Measurements from ENCODE around the gene ZMAT3. TPM values are rescaled to one million over a fixed set of nuclear protein-coding genes. Genes with fewer than 3 reads are reported as not detected.
"Not testable (repeated sequence)": the region's sequence is repeated elsewhere in the genome, so short reads cannot be mapped to it uniquely, and the experiment has no call there.

The ZMAT3 gene
- total RNA-seq, 1 donor from 2014 or later = 35.0 TPM

DNA sequence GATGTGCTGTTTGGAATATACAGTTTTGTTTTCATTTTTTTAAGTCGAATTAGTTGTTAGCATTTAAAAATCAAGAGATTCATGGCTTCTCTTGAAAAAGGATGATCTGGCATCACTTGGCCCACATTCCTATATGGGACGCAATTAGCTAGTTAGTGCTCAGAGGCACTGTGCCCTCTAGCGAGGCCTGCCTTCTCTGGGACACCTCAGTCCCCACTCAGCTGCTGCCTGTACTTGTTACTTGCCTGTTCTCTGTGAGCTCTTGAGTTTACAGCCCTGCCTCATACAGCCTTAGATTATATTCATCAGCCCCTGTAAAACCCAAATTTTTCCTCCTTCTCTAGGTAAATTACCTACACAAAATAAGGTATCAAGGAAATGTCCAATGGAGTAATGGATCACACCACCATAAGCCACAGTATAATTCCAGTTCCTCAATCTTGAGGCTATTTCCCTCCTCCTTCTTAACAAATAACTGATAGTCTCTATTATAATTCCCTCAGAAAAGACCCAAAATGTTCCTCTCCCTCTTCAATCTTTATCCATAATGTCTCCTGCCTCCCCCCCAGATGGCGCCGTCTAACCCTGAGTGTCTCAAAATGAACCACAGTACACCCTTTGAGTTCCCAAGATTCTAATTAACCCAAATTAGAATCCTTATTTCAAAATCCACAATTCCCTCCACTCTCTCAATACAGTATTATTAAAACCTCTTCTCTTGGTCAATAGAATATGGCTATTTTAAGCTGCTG, 2.7 kb downstream of the ZMAT3 start:
- DNase-seq (ENCODE audit: low read depth, low spot score) = no peak

DNA sequence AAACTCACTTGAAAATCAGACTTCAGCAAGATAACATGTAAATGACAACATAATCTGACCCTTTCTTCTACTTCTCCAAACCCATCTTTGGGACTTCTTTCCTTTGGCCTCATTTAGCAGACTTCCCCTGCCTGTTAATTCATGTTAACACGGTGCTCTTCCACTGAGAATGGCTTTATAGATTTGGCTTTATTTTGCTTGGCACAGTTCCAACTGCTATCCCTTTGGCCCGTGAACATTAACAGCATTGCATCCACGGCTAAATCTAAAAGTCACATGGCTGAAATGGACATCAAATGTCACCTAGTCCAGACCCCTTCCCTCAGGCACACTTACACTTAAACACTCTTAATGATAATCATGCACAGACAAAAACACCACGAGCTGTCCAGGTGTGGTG, 3.8 kb downstream of the ZMAT3 start:
- DNase-seq (ENCODE audit: low read depth, low spot score) = no peak

GRCh38 chr3:179067291-179067690, 4.3 kb downstream of the ZMAT3 start:
- no peak for DNase-seq (ENCODE audit: low read depth, low spot score)

DNA sequence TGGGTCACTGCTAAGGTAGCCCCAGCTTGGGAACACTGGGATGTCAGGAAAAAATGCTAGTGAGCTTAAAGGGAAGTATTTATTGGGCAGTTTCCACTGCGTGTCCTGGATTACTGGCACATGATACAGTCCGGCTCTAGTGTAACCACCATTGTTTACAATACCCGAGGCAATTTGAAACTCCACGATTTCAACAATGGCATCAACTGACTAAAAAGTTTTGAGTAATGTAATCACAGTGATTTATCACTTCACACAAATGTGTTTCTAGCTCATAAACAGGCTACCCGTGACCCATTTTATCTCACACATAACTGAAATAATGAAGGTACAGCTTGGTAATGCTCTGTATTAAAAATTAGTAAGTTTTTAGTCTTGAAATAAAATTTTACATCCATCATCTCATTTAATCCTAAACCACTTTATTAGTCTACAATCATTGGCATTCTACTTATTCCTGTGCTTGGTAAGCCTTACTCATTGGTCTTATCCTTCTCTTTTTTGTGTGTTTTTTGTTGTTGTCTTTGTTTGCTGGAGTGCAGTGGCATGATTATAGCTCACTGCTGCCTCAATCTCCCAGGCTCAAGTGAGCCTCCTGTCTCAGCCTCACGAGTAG, 7.6 kb downstream of the ZMAT3 start:
- no peak for DNase-seq (ENCODE audit: low read depth, low spot score)

GRCh38 chr3:179056326-179056725, 15.3 kb downstream of the ZMAT3 start:
- no peak for DNase-seq (ENCODE audit: low read depth, low spot score)

GRCh38 chr3:179054565-179054964, 17.0 kb downstream of the ZMAT3 start:
- not testable (repeated sequence) for DNase-seq (ENCODE audit: low read depth, low spot score)

DNA sequence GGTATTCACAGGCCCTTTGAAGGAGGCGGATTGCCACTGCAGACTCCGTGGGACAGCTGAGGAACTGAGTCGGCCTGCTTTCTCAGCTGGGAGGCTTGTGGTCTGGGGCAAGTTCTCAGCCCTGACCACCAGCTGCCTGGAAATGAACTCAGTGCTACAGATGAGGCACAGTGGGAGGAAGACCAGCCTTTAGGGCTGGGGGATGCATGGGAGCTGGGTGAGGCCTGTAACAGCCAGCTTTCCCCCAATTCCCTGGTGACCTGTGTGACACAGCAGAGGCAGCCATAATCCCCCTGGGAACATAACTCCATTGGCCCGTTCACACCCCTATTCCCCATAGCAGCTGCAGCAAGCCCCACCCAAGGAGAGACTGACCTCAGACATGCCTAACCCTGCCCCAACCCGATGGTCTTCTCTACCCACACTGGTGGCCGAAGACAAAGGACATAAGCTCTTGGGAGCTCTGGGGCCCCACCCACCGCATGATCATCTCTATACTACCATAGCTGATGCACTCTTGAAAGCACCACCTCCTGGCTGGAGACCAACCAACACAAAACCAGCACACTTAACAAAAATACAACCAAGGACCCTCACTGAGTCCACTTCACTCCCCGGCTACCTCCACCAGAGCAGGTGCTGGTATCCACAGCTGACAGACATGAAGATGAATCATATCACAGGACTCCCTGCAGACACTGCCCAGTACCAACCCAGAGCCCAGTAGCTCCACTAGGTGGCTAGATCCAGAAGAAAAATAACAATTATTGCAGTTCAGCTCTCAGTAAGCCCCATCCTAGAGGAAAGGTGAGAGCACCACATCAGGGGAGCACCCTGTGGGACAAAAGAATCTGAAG, 24.9 kb downstream of the ZMAT3 start:
- no peak for DNase-seq (ENCODE audit: low read depth, low spot score)

- no peak for DNase-seq (ENCODE audit: low read depth, low spot score)
Observed at GRCh38 chr3:179045719-179046402, 25.7 kb downstream of the ZMAT3 start.

- not testable (repeated sequence) for DNase-seq (ENCODE audit: low read depth, low spot score)
Observed at GRCh38 chr3:179038899-179039251, 32.7 kb downstream of the ZMAT3 start.

DNA sequence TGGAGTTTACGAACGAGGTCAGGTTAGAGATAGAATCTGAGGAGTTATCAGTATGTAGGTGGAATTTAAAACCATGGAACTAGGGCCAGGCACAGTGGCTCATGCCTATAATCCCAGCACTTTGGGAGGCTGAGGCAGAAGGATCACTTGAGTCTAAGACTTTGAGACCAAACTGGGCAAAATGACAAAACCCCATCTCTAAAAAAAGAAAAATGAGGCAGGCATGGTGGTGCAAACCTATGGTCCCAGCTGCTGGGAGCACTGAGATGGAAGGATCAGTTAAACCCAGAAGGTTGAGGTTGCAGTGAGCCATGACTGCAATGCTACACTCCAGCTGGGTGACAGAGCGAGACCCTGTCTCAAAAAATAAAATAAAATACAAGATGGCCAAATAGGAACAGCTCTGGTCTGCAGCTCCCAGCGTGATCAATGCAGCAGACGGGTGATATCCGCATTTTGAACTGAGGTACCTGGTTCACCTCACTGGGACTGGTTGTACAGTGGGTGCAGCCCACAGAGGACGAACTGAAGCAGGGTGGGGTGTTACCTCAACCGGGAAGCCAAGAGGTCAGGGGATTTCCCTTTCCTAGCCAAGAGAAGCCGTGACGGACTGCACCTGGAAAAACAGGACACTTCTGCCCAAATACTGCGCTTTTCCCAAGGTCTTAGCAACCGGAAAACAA, 33.3 kb downstream of the ZMAT3 start:
- DNase-seq (ENCODE audit: low read depth, low spot score) = no peak

DNA sequence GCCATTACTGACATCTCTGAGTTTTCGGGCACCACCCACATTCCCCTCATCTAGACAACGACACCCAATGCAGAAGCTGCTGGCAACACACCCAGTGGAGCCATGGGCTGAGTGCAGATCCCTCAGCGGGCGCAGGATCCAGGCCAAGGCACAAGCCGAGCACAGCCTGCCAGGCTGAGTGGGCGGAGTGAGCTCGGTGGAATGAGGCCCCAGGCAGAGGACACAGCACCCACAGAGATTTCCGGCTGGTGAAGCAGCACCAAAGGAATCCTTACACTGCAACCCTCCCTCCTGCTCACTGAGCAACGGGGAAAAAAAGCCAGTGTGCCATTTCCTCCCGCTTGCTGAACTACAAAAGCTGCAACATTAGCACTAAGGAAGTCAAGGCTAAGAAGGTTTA, 34.3 kb downstream of the ZMAT3 start:
- DNase-seq (ENCODE audit: low read depth, low spot score) = no peak

- no peak for DNase-seq (ENCODE audit: low read depth, low spot score)
Observed at GRCh38 chr3:179036626-179037300, 34.8 kb downstream of the ZMAT3 start.

GRCh38 chr3:179036226-179036625, 35.4 kb downstream of the ZMAT3 start:
- DNase-seq (ENCODE audit: low read depth, low spot score) = no peak

- DNase-seq (ENCODE audit: low read depth, low spot score) = no peak
Observed at GRCh38 chr3:179035232-179035631, 36.4 kb downstream of the ZMAT3 start.

- DNase-seq (ENCODE audit: low read depth, low spot score) = not testable (repeated sequence)
Observed at GRCh38 chr3:179033304-179033657, 38.3 kb downstream of the ZMAT3 start.

- DNase-seq (ENCODE audit: low read depth, low spot score) = not testable (repeated sequence)
Observed at GRCh38 chr3:179032454-179033303, 38.9 kb downstream of the ZMAT3 start.

DNA sequence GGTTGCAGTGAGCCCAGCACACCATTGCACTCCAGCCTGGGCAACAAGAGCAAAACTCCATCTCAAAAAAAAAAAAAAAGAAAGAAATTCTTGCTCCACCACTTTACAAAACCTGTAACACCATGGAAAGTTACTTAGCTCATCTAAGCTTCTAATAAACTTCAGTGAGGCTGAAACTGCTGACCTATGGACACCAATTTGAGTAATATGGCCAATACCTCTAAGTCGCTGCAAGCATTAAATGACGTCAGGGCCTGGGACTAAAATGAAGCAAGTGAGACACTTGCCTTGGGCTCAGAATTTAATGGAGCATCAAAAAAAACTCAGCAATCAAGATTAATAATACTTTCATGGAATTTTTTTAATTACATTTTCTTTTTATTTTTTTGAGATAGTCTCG, 42.5 kb downstream of the ZMAT3 start:
- no peak for DNase-seq (ENCODE audit: low read depth, low spot score)

- DNase-seq (ENCODE audit: low read depth, low spot score) = no peak
Observed at GRCh38 chr3:179028408-179028807, 43.2 kb downstream of the ZMAT3 start.

GRCh38 chr3:179027326-179027900, 44.2 kb downstream of the ZMAT3 start:
- no peak for DNase-seq (ENCODE audit: low read depth, low spot score)
